ENCODE data around the gene SHROOM4.

Gene SHROOM4

DNA sequence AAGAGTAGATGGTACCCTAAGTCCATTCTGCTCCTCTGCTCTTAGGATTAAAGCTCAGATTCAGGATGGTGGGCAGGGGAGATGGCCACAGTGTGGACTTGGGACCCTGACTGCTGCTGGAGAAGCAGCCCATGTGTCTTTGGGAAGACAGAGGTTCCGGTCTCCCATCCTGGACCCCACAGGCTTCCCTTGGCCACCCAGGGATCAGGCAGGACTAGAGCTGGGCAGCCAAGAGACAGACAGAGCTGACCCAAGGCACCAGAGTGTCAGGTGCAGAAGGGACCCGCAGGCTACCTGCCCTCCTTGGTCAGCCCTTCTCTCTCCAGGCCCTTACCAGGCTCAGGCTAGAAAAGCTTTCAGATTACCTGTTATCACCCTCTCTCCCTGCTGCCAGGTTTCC is 25.7 kb upstream of the SHROOM4 start:
- TF ChIP-seq CTCF (IDR thresholded peaks at IDR 0.05): no peak
- Histone ChIP-seq H3K4me3 (no peak overlapping the region), H3K27ac (no peak overlapping the region)
- no peak for DNase-seq (ENCODE audit: low spot score)

DNA sequence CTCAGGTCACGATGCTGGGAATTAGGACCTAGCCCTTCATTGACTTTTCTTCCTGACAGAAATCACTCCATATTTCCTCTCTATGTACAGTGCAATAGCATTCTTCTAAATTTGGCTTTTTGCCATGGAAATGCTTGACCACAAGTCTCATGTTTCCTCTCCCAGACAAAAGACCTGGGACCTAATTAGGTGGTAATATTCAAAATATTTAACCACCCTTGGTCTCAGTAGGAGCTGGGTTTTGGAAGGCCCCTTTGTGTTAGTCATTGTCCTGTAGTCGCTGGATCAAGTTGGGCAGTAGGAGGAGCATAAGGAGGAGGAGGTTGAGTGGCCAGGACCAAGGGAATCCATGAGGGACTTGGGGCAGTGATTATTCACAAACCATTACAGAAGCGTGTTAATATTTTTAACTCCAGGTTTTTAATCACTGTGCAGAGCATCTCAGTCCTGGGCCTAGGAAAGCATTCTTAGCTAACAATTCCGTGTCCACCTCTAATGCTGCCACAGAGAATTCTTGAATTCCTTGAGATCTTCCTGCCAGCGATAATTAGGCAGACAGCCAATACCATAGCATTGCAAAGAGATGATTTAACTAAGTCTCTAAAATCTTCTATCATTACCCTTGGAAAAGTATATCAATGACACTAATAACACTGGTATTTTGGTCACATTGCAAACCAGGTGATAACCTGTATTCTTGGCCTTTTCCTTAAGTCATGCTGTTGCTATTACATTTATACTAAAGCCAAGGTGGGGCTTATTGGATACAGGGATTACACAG is 25.0 kb upstream of the SHROOM4 start:
- DNase-seq (ENCODE audit: low spot score): no peak
- H3K4me3 ChIP-seq: no peak overlapping the region
- no peak overlapping the region for H3K27ac ChIP-seq
- no peak for TF ChIP-seq CTCF (IDR thresholded peaks at IDR 0.05)

DNA sequence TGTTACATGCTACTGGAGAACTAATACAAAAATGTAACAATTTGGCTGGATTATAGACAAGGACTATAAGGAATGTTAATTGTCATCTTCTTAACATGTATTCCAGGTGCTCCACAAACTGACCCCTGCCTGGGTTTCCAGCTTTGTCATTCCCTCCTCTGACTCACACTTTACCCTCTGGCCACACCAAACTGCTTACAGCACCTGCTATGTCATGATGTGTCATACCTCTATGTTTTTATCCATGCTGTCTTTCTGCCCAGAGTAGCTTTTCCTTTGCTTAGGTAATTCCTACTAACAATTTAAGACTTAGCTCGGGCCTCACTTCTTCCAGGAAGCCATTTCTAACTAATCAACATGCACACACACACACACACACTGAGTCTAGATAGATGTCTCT is 14.0 kb upstream of the SHROOM4 start:
- no peak overlapping the region for H3K4me3 ChIP-seq
- no peak overlapping the region for H3K27ac ChIP-seq
- no peak for TF ChIP-seq CTCF (IDR thresholded peaks at IDR 0.05)
- no peak for DNase-seq (ENCODE audit: low spot score)

GRCh38 chrX:50825825-50826224 is 11.8 kb upstream of the SHROOM4 start:
- no peak for DNase-seq (ENCODE audit: low spot score)
- Histone ChIP-seq H3K27ac (no peak overlapping the region), H3K4me3 (no peak overlapping the region)
- TF ChIP-seq CTCF (IDR thresholded peaks at IDR 0.05): no peak

- Histone ChIP-seq H3K4me3 (no peak overlapping the region), H3K27ac (no peak overlapping the region)
- DNase-seq (ENCODE audit: low spot score): no peak
- TF ChIP-seq CTCF (IDR thresholded peaks at IDR 0.05): no peak
These were observed 5.0 kb upstream of the SHROOM4 start for GRCh38 chrX:50818986-50819385.

DNA sequence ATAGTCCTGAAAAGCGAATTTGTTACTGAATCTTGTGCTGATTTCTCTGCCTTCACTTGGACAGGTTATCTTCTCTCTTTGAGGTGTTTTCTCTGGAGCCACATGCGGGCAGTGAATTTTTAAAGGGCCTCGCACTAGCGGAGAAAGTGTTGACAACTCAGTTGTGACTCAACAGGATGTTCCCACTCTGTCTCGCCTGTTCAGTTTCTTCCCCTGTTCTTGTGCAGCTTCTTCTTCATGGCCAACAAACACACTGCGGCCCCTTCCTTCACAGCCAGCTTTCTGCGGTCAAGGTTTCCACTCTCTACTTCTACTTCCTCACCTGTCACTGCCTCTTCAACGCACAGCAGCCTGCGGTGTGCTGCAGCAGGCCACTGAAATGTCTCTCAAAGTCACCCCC is 1.1 kb upstream of the SHROOM4 start:
- Histone ChIP-seq H3K27ac (no peak overlapping the region), H3K4me3 (no peak overlapping the region)
- no peak for TF ChIP-seq CTCF (IDR thresholded peaks at IDR 0.05)
- DNase-seq (ENCODE audit: low spot score): no peak

GRCh38 chrX:50814701-50815100 is 707 bp upstream of the SHROOM4 start:
- peak overlapping the region; percentile 74 for H3K4me3 ChIP-seq
- no peak for DNase-seq (ENCODE audit: low spot score)
- peak overlapping the region in 1 of 2 donors; percentile 81 for H3K27ac ChIP-seq
- no peak for TF ChIP-seq CTCF (IDR thresholded peaks at IDR 0.05)

Measured in coronary artery (tissue), 2 donors.